Neuronal stem cell (in vitro differentiated cells): Measurements from ENCODE around the gene ACER1.
A peak's percentile ranks its signal among the peaks of the same experiment; 100 is the strongest.

Experiments
- DNase-seq: peaks from one replicate; pipeline ENCODE4 v3.0.0-alpha.2; 2013; ENCODE audit warnings: low spot score
- H2AFZ ChIP-seq: one replicate; pipeline ENCODE4 v1.6.1; 2013; ENCODE audit warnings: mild to moderate bottlenecking, low read length, inconsistent platforms
- H2AK5ac ChIP-seq: 2 replicates; pipeline ENCODE4 v1.6.1; 2013; ENCODE audit warnings: low read depth, mild to moderate bottlenecking, inconsistent platforms, low read length, moderate library complexity, mixed read lengths
- H2BK120ac ChIP-seq: 2 replicates; pipeline ENCODE4 v1.6.1; 2013; ENCODE audit warnings: low read depth, mild to moderate bottlenecking, inconsistent platforms, low read length, moderate library complexity, mixed read lengths
- H2BK12ac ChIP-seq: one replicate; pipeline ENCODE4 v1.6.1; 2013; ENCODE audit warnings: low read length, inconsistent platforms
- H2BK15ac ChIP-seq: 2 replicates; pipeline ENCODE4 v1.6.1; 2013; ENCODE audit warnings: mild to moderate bottlenecking, low read length, inconsistent platforms, mixed read lengths
- H2BK5ac ChIP-seq: one replicate; pipeline ENCODE4 v1.6.1; 2013; ENCODE audit warnings: inconsistent platforms, mild to moderate bottlenecking, low read length, moderate library complexity
- H3K14ac ChIP-seq: one replicate; pipeline ENCODE4 v1.6.1; 2013; ENCODE audit warnings: low read length, inconsistent platforms
- H3K18ac ChIP-seq: 2 replicates; pipeline ENCODE4 v1.6.1; 2013; ENCODE audit warnings: low read length, inconsistent platforms
- H3K23ac ChIP-seq: 2 replicates; pipeline ENCODE4 v1.6.1; 2013; ENCODE audit warnings: low read depth, mild to moderate bottlenecking, mixed read lengths, low read length, inconsistent platforms; ENCODE audit not compliant: poor library complexity
- H3K27ac ChIP-seq: replicated peaks from 3 replicates; pipeline ENCODE4 v1.5.1; 2013; ENCODE audit warnings: low read length, inconsistent platforms
- H3K27me3 ChIP-seq, 3 experiments: 2 replicates each; pipeline ENCODE4 v1.6.1; 2013; ENCODE audit warnings: low read length in 3 of 3, mild to moderate bottlenecking in 2 of 3, inconsistent platforms in 1 of 3, low read depth in 1 of 3, mixed read lengths in 1 of 3, moderate library complexity in 1 of 3; ENCODE audit not compliant: control insufficient read depth in 3 of 3, insufficient read depth in 3 of 3
- H3K36me3 ChIP-seq, 2 donors: replicated peaks in 1 of 2; 2 replicates each; pipeline ENCODE4 v1.6.1; 2013; ENCODE audit warnings: low read length in 2 of 2; ENCODE audit not compliant: control insufficient read depth in 2 of 2, insufficient read depth in 2 of 2
- H3K4ac ChIP-seq: 2 replicates; pipeline ENCODE4 v1.6.1; 2013; ENCODE audit warnings: inconsistent platforms, mild to moderate bottlenecking, low read length, moderate library complexity
- H3K4me1 ChIP-seq, 2 donors: 1 replicate in 1 of 2; 2 replicates in 1 of 2; pipeline ENCODE4 v1.6.1; 2013; ENCODE audit warnings: low read length in 2 of 2, low read depth in 1 of 2; ENCODE audit not compliant: control insufficient read depth in 2 of 2, insufficient read depth in 1 of 2
- H3K4me2 ChIP-seq: one replicate; pipeline ENCODE4 v1.6.1; 2013; ENCODE audit warnings: mild to moderate bottlenecking, low read length, inconsistent platforms; ENCODE audit not compliant: insufficient read depth, poor library complexity, severe bottlenecking
- H3K4me3 ChIP-seq, 2 donors: 2 replicates each; pipeline ENCODE4 v1.5.1; 2013; ENCODE audit warnings: low read length in 2 of 2, mild to moderate bottlenecking in 2 of 2, inconsistent platforms in 1 of 2, moderate library complexity in 1 of 2
- H3K79me1 ChIP-seq: one replicate; pipeline ENCODE4 v1.6.1; 2013; ENCODE audit warnings: low read depth, mild to moderate bottlenecking, inconsistent platforms, low read length, moderate library complexity
- H3K9ac ChIP-seq: one replicate; pipeline ENCODE4 v1.6.1; 2013; ENCODE audit warnings: mild to moderate bottlenecking, low read depth, low read length, inconsistent platforms; ENCODE audit not compliant: poor library complexity
- H3K9me3 ChIP-seq, 2 donors: replicated peaks in 1 of 2; 2 replicates each; pipeline versions ENCODE3 to v1.6.1; 2013; ENCODE audit warnings: low read length in 2 of 2, mild to moderate bottlenecking in 2 of 2, inconsistent platforms in 1 of 2, low read depth in 1 of 2, mixed read lengths in 1 of 2, moderate library complexity in 1 of 2; ENCODE audit not compliant: control insufficient read depth in 2 of 2, insufficient read depth in 1 of 2
- H4K8ac ChIP-seq: one replicate; pipeline ENCODE4 v1.6.1; 2013; ENCODE audit warnings: low read depth, mild to moderate bottlenecking, inconsistent platforms, low read length, moderate library complexity
- H4K91ac ChIP-seq: one replicate; pipeline ENCODE4 v1.6.1; 2013; ENCODE audit warnings: low read length, low read depth, mild to moderate bottlenecking, inconsistent platforms; ENCODE audit not compliant: poor library complexity
- WGBS, 2 donors: extraction: QIAGEN DNeasy Blood & Tissue Kit; methylation state at CpG; one replicate each; pipeline ENCODE4 v1.1.7; 2013; ENCODE audit warnings: missing lambda C conversion rate in 2 of 2, mixed read lengths in 1 of 2; ENCODE audit not compliant: insufficient read length in 2 of 2, insufficient replicate concordance in 1 of 2; ENCODE audit errors: extremely low coverage in 2 of 2; 5-methylcytosine and 5-hydroxymethylcytosine counted together

ACER1 gene

GRCh38 chr19:6313398-6313969 lies 19.9 kb downstream of the ACER1 start:
- Histone ChIP-seq H3K9ac (no peak overlapping the region), H3K4me3 (peak overlapping the region in 1 of 2 donors; percentile 7), H2AK5ac (no peak overlapping the region), H3K4ac (no peak overlapping the region), H3K9me3 (peaks cover 0 to 11% of the 10 kb centered on the region in 2 donors), H2AFZ (peak overlapping the region; percentile 54), H3K23ac (no peak overlapping the region), H2BK15ac (no peak overlapping the region), H3K4me2 (no peak overlapping the region), H3K27ac (no peak overlapping the region), H3K18ac (no peak overlapping the region), H3K4me1 (no peaks in the 10 kb centered on the region), H2BK12ac (no peak overlapping the region), H3K14ac (no peak overlapping the region), H3K36me3 (no peaks in the 10 kb centered on the region), H4K91ac (no peak overlapping the region), H2BK5ac (no peak overlapping the region), H3K27me3 (peaks cover 0 to 4% (median 0%) of the 10 kb centered on the region in 3 experiments), H2BK120ac (no peak overlapping the region), H3K79me1 (no peaks in the 10 kb centered on the region), H4K8ac (no peak overlapping the region)
- no peak for DNase-seq
- WGBS, 2 donors, result no CpG with 5 or more reads among the region's 5 CpGs

- Histone ChIP-seq H4K91ac (no peak overlapping the region), H2AFZ (no peak overlapping the region), H3K23ac (no peak overlapping the region), H4K8ac (no peak overlapping the region), H3K14ac (no peak overlapping the region), H3K27ac (no peak overlapping the region), H2BK5ac (no peak overlapping the region), H3K79me1 (no peaks in the 10 kb centered on the region), H2BK120ac (no peak overlapping the region), H3K9me3 (peaks cover 0 to 10% of the 10 kb centered on the region in 2 donors), H2BK15ac (no peak overlapping the region), H3K4ac (no peak overlapping the region), H3K27me3 (peaks cover 0 to 4% (median 0%) of the 10 kb centered on the region in 3 experiments), H3K36me3 (no peaks in the 10 kb centered on the region), H3K4me3 (no peak overlapping the region), H3K9ac (no peak overlapping the region), H3K18ac (no peak overlapping the region), H3K4me2 (no peak overlapping the region), H2BK12ac (no peak overlapping the region), H2AK5ac (no peak overlapping the region), H3K4me1 (no peaks in the 10 kb centered on the region)
- no peak for DNase-seq
- WGBS, 2 donors, result no CpG with 5 or more reads among the region's 9 CpGs
Measured at GRCh38 chr19:6312018-6312417, 21.4 kb downstream of the ACER1 start.

- H3K23ac ChIP-seq, result no peak overlapping the region
- no CpG with 5 or more reads among the region's 5 CpGs for WGBS, 2 donors
Measured at GRCh38 chr19:6298413-6298812, 35.0 kb downstream of the ACER1 start.

GRCh38 chr19:6297202-6297601 lies 36.2 kb downstream of the ACER1 start:
- Histone ChIP-seq H3K14ac (no peak overlapping the region), H3K79me1 (no peaks in the 10 kb centered on the region), H2AK5ac (no peak overlapping the region), H4K91ac (no peak overlapping the region), H3K27ac (no peak overlapping the region), H3K23ac (no peak overlapping the region), H3K4me2 (no peak overlapping the region), H2BK5ac (no peak overlapping the region), H2BK15ac (no peak overlapping the region), H2BK12ac (no peak overlapping the region), H3K4me1 (no peaks in the 10 kb centered on the region), H3K27me3 (no peaks in the 10 kb centered on the region), H3K9ac (no peak overlapping the region), H3K36me3 (no peaks in the 10 kb centered on the region), H2AFZ (no peak overlapping the region), H2BK120ac (no peak overlapping the region), H3K9me3 (peaks cover 12 to 29% of the 10 kb centered on the region in 2 donors), H3K4ac (no peak overlapping the region), H3K18ac (no peak overlapping the region), H3K4me3 (peak overlapping the region in 1 of 2 donors; percentile 31), H4K8ac (no peak overlapping the region)
- WGBS, 2 donors, result no CpG with 5 or more reads among the region's 6 CpGs
- no peak for DNase-seq

More at GRCh38 chr19:6298413-6298812, 35.0 kb downstream of the ACER1 start:
- H2AK5ac ChIP-seq, result no peak overlapping the region
- no peak for DNase-seq
- H3K4me3 ChIP-seq, result peak overlapping the region in 1 of 2 donors; percentile 62
- no peak overlapping the region for H2BK12ac ChIP-seq
- no peaks in the 10 kb centered on the region for H3K4me1 ChIP-seq
- no peaks in the 10 kb centered on the region for H3K79me1 ChIP-seq
- no peak overlapping the region for H3K14ac ChIP-seq
- H3K4ac ChIP-seq, result no peak overlapping the region
- H4K91ac ChIP-seq, result no peak overlapping the region
- H3K18ac ChIP-seq, result no peak overlapping the region
- H3K9ac ChIP-seq, result no peak overlapping the region
- no peak overlapping the region for H2BK15ac ChIP-seq
- H3K9me3 ChIP-seq, result peaks cover 8 to 20% of the 10 kb centered on the region in 2 donors
- H2AFZ ChIP-seq, result no peak overlapping the region
- no peak overlapping the region for H4K8ac ChIP-seq
- no peak overlapping the region for H3K27ac ChIP-seq
- peaks cover 0 to under 1% (median 0%) of the 10 kb centered on the region in 3 experiments for H3K27me3 ChIP-seq
- H2BK120ac ChIP-seq, result no peak overlapping the region
- H2BK5ac ChIP-seq, result no peak overlapping the region
- H3K36me3 ChIP-seq, result no peaks in the 10 kb centered on the region
- no peak overlapping the region for H3K4me2 ChIP-seq
